ENCODE results near the gene POFUT1.

The POFUT1 gene

GRCh38 chr20:32189691-32190615, 17.7 kb upstream of the POFUT1 start:
- DNase-seq, result peak; percentile 75

- DNase-seq, result peak; percentile 59
Measured at GRCh38 chr20:32190616-32191415, 16.9 kb upstream of the POFUT1 start.

- DNase-seq, result peak; percentile 59
Measured at GRCh38 chr20:32191422-32191821, 16.3 kb upstream of the POFUT1 start.

GRCh38 chr20:32191873-32192272, 15.8 kb upstream of the POFUT1 start:
- peak; percentile 58 for DNase-seq

- DNase-seq, result peak; percentile 16
Measured at GRCh38 chr20:32192698-32193097, 15.0 kb upstream of the POFUT1 start.

GRCh38 chr20:32193336-32193735, 14.3 kb upstream of the POFUT1 start:
- DNase-seq, result peak; percentile 46

GRCh38 chr20:32193996-32194395, 13.7 kb upstream of the POFUT1 start:
- DNase-seq, result no peak

GRCh38 chr20:32195581-32195980, 12.1 kb upstream of the POFUT1 start:
- DNase-seq, result peak; percentile 30

- peak; percentile 28 for DNase-seq
Measured at GRCh38 chr20:32196613-32197012, 11.1 kb upstream of the POFUT1 start.

GRCh38 chr20:32197136-32197535, 10.5 kb upstream of the POFUT1 start:
- DNase-seq, result peak; percentile 58

GRCh38 chr20:32199006-32199405, 8.7 kb upstream of the POFUT1 start:
- no peak for DNase-seq

- no peak for DNase-seq
Measured at GRCh38 chr20:32201296-32201976, 6.2 kb upstream of the POFUT1 start.

GRCh38 chr20:32201977-32202363, 5.7 kb upstream of the POFUT1 start:
- no peak for DNase-seq

GRCh38 chr20:32203356-32204204, 4.1 kb upstream of the POFUT1 start:
- no peak for DNase-seq

- DNase-seq, result peak; percentile 86
Measured at GRCh38 chr20:32204205-32205109, 3.2 kb upstream of the POFUT1 start.

- DNase-seq, result no peak
Measured at GRCh38 chr20:32205110-32205842, 2.4 kb upstream of the POFUT1 start.

GRCh38 chr20:32205843-32206759, 1.6 kb upstream of the POFUT1 start:
- no peak for DNase-seq

- DNase-seq, result no peak
Measured at GRCh38 chr20:32206760-32207625, 687 bp upstream of the POFUT1 start.

Data from activated effector memory CD4-positive, alpha-beta T cell treated with anti-CD3 and anti-CD28 coated beads, Interleukin-2, amount 50 U/mL, for 16 hours (primary cell).